Muscle of leg (tissue), 11 donors: Measurements from ENCODE around the gene IP6K3. TPM values are rescaled to one million over a fixed set of nuclear protein-coding genes. Genes with fewer than 3 reads are reported as not detected.

ENCODE experiments used
- DNase-seq: peaks from one replicate; pipeline ENCODE4 v3.0.0; 2013
- H3K27ac ChIP-seq: one replicate; pipeline ENCODE4 v1.5.1; 2013; ENCODE audit warnings: mild to moderate bottlenecking, low read length, control low read depth
- H3K27me3 ChIP-seq: one replicate; pipeline ENCODE4 v1.6.1; 2013; ENCODE audit warnings: low read length; ENCODE audit not compliant: control insufficient read depth, insufficient read depth
- H3K36me3 ChIP-seq: one replicate; pipeline ENCODE4 v1.6.1; 2013; ENCODE audit warnings: low read length; ENCODE audit not compliant: control insufficient read depth, insufficient read depth
- H3K4me1 ChIP-seq: one replicate; pipeline ENCODE4 v1.6.1; 2013; ENCODE audit warnings: low read length; ENCODE audit not compliant: control insufficient read depth, insufficient read depth
- H3K4me3 ChIP-seq: one replicate; pipeline ENCODE4 v1.5.1; 2013; ENCODE audit warnings: low read length, control low read depth
- H3K9me3 ChIP-seq: replicated peaks from 2 replicates; pipeline ENCODE4 v1.6.1; 2013; ENCODE audit warnings: low read depth, low read length; ENCODE audit not compliant: control insufficient read depth
- WGBS: methylation state at CpG from one replicate; pipeline ENCODE4 v1.1.5; 2013; ENCODE audit warnings: missing lambda C conversion rate; ENCODE audit not compliant: insufficient coverage; 5-methylcytosine and 5-hydroxymethylcytosine counted together
- polyA plus RNA-seq, 8 donors: library from polyadenylated mRNA; unstranded; fragments of 120-200 nt; gene quantifications; one replicate each; pipeline versions ENCODE4 v1.2.1 to v1.2.3, GENCODE V29; 2013; ENCODE audit warnings: inconsistent platforms in 1 of 8, low replicate concordance in 1 of 8; ENCODE audit not compliant: insufficient read length in 8 of 8, insufficient read depth in 1 of 8
- total RNA-seq: library from RNA; stranded (reverse); fragments of 120-200 nt; gene quantifications from one replicate; pipeline ENCODE4 v1.2.4, GENCODE V29; 2013

The IP6K3 gene
- total and polyA plus RNA-seq, 9 donors: 14.2 to 28.1 (median 22.4) TPM

- 50% methylated on average over 6 of the region's 6 CpGs for WGBS
- DNase-seq: no peak
- peaks cover 26% of the 10 kb centered on the region for H3K36me3 ChIP-seq
Measured at GRCh38 chr6:33686225-33686924, 60.3 kb downstream of the IP6K3 start.

GRCh38 chr6:33685411-33686224 lies 61.1 kb downstream of the IP6K3 start:
- 85% methylated on average over 34 of the region's 38 CpGs for WGBS
- DNase-seq: no peak
- Histone ChIP-seq H3K9me3 (no peaks in the 10 kb centered on the region), H3K36me3 (peaks cover 22% of the 10 kb centered on the region), H3K4me3 (no peak overlapping the region), H3K27me3 (no peaks in the 10 kb centered on the region), H3K27ac (no peak overlapping the region), H3K4me1 (peaks cover 5% of the 10 kb centered on the region)

More at GRCh38 chr6:33686225-33686924, 60.3 kb downstream of the IP6K3 start:
- Histone ChIP-seq H3K27ac (no peak overlapping the region), H3K27me3 (no peaks in the 10 kb centered on the region), H3K4me3 (no peak overlapping the region), H3K9me3 (no peaks in the 10 kb centered on the region), H3K4me1 (peaks cover 12% of the 10 kb centered on the region)

GRCh38 chr6:33684983-33685382 lies 61.7 kb downstream of the IP6K3 start:
- Histone ChIP-seq H3K36me3 (peaks cover 22% of the 10 kb centered on the region), H3K27me3 (no peaks in the 10 kb centered on the region), H3K27ac (no peak overlapping the region), H3K4me3 (no peak overlapping the region), H3K4me1 (no peaks in the 10 kb centered on the region), H3K9me3 (no peaks in the 10 kb centered on the region)
- WGBS: 87% methylated on average over 6 of the region's 7 CpGs
- DNase-seq: no peak

- WGBS: 90% methylated on average over 15 of the region's 16 CpGs
- no peak overlapping the region for H3K4me3 ChIP-seq
- DNase-seq: no peak
- H3K27me3 ChIP-seq: no peaks in the 10 kb centered on the region
- H3K9me3 ChIP-seq: no peaks in the 10 kb centered on the region
- H3K4me1 ChIP-seq: no peaks in the 10 kb centered on the region
- peaks cover 20% of the 10 kb centered on the region for H3K36me3 ChIP-seq
- no peak overlapping the region for H3K27ac ChIP-seq
Measured at GRCh38 chr6:33684428-33684896, 62.2 kb downstream of the IP6K3 start.

- Histone ChIP-seq H3K4me1 (no peaks in the 10 kb centered on the region), H3K36me3 (peaks cover 20% of the 10 kb centered on the region), H3K27ac (no peak overlapping the region), H3K4me3 (no peak overlapping the region), H3K9me3 (no peaks in the 10 kb centered on the region), H3K27me3 (no peaks in the 10 kb centered on the region)
- 77% methylated on average over 19 of the region's 19 CpGs for WGBS
- no peak for DNase-seq
Measured at GRCh38 chr6:33683576-33684427, 62.9 kb downstream of the IP6K3 start.

GRCh38 chr6:33683051-33683571 lies 63.6 kb downstream of the IP6K3 start:
- 76% methylated on average over 11 of the region's 15 CpGs for WGBS
- H3K27ac ChIP-seq: no peak overlapping the region
- H3K4me3 ChIP-seq: no peak overlapping the region
- H3K36me3 ChIP-seq: peaks cover 22% of the 10 kb centered on the region
- no peaks in the 10 kb centered on the region for H3K4me1 ChIP-seq
- no peak for DNase-seq
- H3K27me3 ChIP-seq: no peaks in the 10 kb centered on the region
- H3K9me3 ChIP-seq: no peaks in the 10 kb centered on the region

- DNase-seq: no peak
- peaks cover 5% of the 10 kb centered on the region for H3K4me1 ChIP-seq
- 88% methylated on average over 13 of the region's 13 CpGs for WGBS
Measured at GRCh38 chr6:33682341-33682740, 64.4 kb downstream of the IP6K3 start.

GRCh38 chr6:33679761-33680160 lies 66.9 kb downstream of the IP6K3 start:
- DNase-seq: no peak
- Histone ChIP-seq H3K36me3 (peaks cover 22% of the 10 kb centered on the region), H3K4me1 (peaks cover 12% of the 10 kb centered on the region), H3K27ac (no peak overlapping the region), H3K9me3 (no peaks in the 10 kb centered on the region), H3K4me3 (no peak overlapping the region), H3K27me3 (no peaks in the 10 kb centered on the region)
- WGBS: 90% methylated on average over 16 of the region's 20 CpGs

More at GRCh38 chr6:33682341-33682740, 64.4 kb downstream of the IP6K3 start:
- Histone ChIP-seq H3K9me3 (no peaks in the 10 kb centered on the region), H3K36me3 (peaks cover 26% of the 10 kb centered on the region), H3K4me3 (no peak overlapping the region), H3K27me3 (no peaks in the 10 kb centered on the region), H3K27ac (no peak overlapping the region)

- WGBS: 73% methylated on average over 12 of the region's 12 CpGs
- Histone ChIP-seq H3K27me3 (no peaks in the 10 kb centered on the region), H3K4me1 (peaks cover 12% of the 10 kb centered on the region), H3K36me3 (peaks cover 22% of the 10 kb centered on the region), H3K27ac (no peak overlapping the region), H3K4me3 (no peak overlapping the region), H3K9me3 (no peaks in the 10 kb centered on the region)
- DNase-seq: no peak
Measured at GRCh38 chr6:33678932-33679490, 67.7 kb downstream of the IP6K3 start.
